NT2/D1 (cell line): ENCODE measurements around the gene FCRL3.

ENCODE experiments used
- SUZ12 ChIP-seq: IDR thresholded peaks from 2 replicates; pipeline ENCODE4 v1.6.1; 2011; ENCODE audit not compliant: insufficient read length, insufficient read depth; ENCODE audit errors: extremely low read depth
- YY1 ChIP-seq: IDR thresholded peaks from 2 replicates; pipeline ENCODE4 v1.6.1; 2011; ENCODE audit not compliant: insufficient read length, insufficient read depth

- no peak for TF ChIP-seq YY1
- no peak for TF ChIP-seq SUZ12
These were observed 9.2 kb downstream of the FCRL3 start for GRCh38 chr1:157691285-157691920.
